Left lung (tissue), 10 donors: Measurements from ENCODE around the gene AUNIP. TPM values are rescaled to one million over a fixed set of nuclear protein-coding genes. Genes with fewer than 3 reads are reported as not detected.

Source experiments
- ATAC-seq: fragments of 200-7000 bp; cut with Tn5 transposase; one replicate; pipeline ENCODE4 v1.9.1; 2020; ENCODE audit warnings: moderate library complexity
- DNase-seq, 4 donors: peaks; one replicate each; pipeline ENCODE4 v3.0.0-alpha.2; 2013 to 2020
- H3K27ac ChIP-seq, 2 donors: fragments of 200-600 bp; sonication (generic) in 1 of 2; one replicate each; pipeline versions ENCODE4 v1.5.0 to v1.8.0; 2020 to 2021
- H3K27me3 ChIP-seq, 2 donors: fragments of 200-600 bp; sonication (generic) in 1 of 2; one replicate each; pipeline versions ENCODE4 v1.5.0 to v1.8.0; 2020 to 2021
- H3K36me3 ChIP-seq, 2 donors: fragments of 200-600 bp; sonication (generic) in 1 of 2; one replicate each; pipeline versions ENCODE4 v1.5.0 to v1.8.0; 2020 to 2021
- H3K4me1 ChIP-seq, 2 donors: fragments of 200-600 bp; one replicate each; pipeline ENCODE4 v1.8.0; 2021
- H3K4me3 ChIP-seq, 2 donors: fragments of 200-600 bp; sonication (generic) in 1 of 2; one replicate each; pipeline versions ENCODE4 v1.5.0 to v1.8.0; 2020 to 2021; ENCODE audit warnings: mild to moderate bottlenecking in 1 of 2
- H3K9me3 ChIP-seq, 2 donors: fragments of 200-600 bp; sonication (generic) in 1 of 2; one replicate each; pipeline versions ENCODE4 v1.5.0 to v1.8.0; 2020 to 2021
- CTCF ChIP-seq, 2 donors: fragments of 200-600 bp; sonication (generic) in 1 of 2; IDR thresholded peaks; one replicate each; pipeline versions ENCODE4 v1.5.0 to v1.8.0; 2021; ENCODE audit warnings: antibody characterized with exemption in 2 of 2
- intact Hi-C, 2 donors: fragments of 100-400 bp; cut with DNase I; formaldehyde crosslinking; loops; one replicate each; pipeline versions ENCODE4 v1.11.2 to v1.14.2; 2022
- polyA plus RNA-seq, 6 donors: library from polyadenylated mRNA; unstranded; fragments of 120-200 nt; gene quantifications; one replicate each; pipeline ENCODE4 v1.2.1, GENCODE V29; 2013; ENCODE audit not compliant: insufficient read length in 6 of 6
- total RNA-seq, 2 donors: library from RNA; stranded (reverse); fragmentation: NEBNext Ultra II Directional; extraction: Animal tissue kit (Norgen Biotek cat#: 25700); gene quantifications; one replicate each; pipeline ENCODE4 v1.2.1, GENCODE V29; 2021
- donor health status: DM: no; HTN: yes; CAD: no.
- donor health status: DM: no; HTN: no; CAD: no.

Gene AUNIP
- total and polyA plus RNA-seq, 8 donors = 0.97 to 3.1 (median 2.4) TPM

DNA sequence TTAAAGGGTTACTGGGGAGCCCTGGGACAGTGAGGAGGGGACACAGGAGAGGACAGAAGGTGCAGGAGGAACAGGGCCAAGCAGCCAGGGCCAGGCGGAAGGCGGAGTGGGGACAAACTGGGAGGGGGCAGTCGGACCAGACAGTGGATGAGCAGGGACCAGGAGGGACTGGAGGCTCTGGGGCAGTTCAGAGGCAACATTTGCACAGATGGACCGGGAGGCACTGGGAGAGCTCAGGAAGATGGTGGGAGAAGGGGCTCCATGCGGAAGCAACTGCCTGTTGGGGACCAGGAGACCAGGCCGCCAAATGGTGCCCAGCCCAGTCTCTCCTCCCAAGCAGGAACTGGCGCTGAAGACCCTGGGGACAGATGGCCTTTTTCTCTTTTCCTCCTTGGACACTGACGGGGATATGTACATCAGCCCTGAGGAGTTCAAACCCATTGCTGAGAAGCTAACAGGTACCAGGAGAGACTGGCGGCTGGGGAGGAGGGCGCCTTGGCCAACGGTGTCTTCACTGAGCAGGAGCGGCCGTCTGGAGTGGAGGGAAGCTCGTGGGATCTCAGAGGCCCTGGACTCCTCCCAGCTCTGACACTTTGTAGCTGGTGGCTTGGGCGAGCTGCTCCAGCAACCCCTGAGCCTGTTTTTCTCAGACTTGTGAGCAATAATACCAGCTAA, 58.4 kb downstream of the AUNIP start:
- Histone ChIP-seq H3K27ac (peak overlapping the region; percentile 48 to 56), H3K4me1 (peaks cover 23 to 77% of the 10 kb centered on the region in 2 donors)
- intact Hi-C loops = no loop called here

GRCh38 chr1:25799935-25800702, 59.1 kb downstream of the AUNIP start, which contains the start of gene SELENON:
TSS of gene SELENON (plus strand) at chr1:25800193. CDS start at chr1:25800231, 38 bp downstream.
- no peaks in the 10 kb centered on the region for H3K9me3 ChIP-seq
- DNase-seq (peak; percentile 51 to 91 (median 70)), ATAC-seq (peak; percentile 61)
- H3K4me3 ChIP-seq = peak within 1 kb of the TSS; percentile 43 to 53
- TF ChIP-seq CTCF (IDR thresholded peaks at IDR 0.05) = no peak
- intact Hi-C loops = loop anchor here in 1 of 2 donors (5.0 kb wide), 1 partner anchor 193 kb away; no protein-coding TSS in a partner anchor
- H3K4me1 ChIP-seq = peaks cover 16 to 69% of the 10 kb centered on the region in 2 donors
- no peaks in the 10 kb centered on the region for H3K36me3 ChIP-seq
- H3K27me3 ChIP-seq = no peaks in the 10 kb centered on the region
- peak within 1 kb of the TSS; percentile 60 to 79 for H3K27ac ChIP-seq

More for the DNA sequence above, 58.4 kb downstream of the AUNIP start:
- TF ChIP-seq CTCF (IDR thresholded peaks at IDR 0.05) = no peak
- peak overlapping the region; percentile 43 to 53 for H3K4me3 ChIP-seq
- DNase-seq (peak in 1 of 4 donors; percentile 76), ATAC-seq (no peak)
- H3K9me3 ChIP-seq = no peaks in the 10 kb centered on the region
- peaks cover 0 to 6% of the 10 kb centered on the region in 2 donors for H3K36me3 ChIP-seq
- H3K27me3 ChIP-seq = no peaks in the 10 kb centered on the region

GRCh38 chr1:25799352-25799934, 59.8 kb downstream of the AUNIP start:
- Histone ChIP-seq H3K4me3 (peak overlapping the region; percentile 23 to 49), H3K27me3 (no peaks in the 10 kb centered on the region), H3K36me3 (no peaks in the 10 kb centered on the region), H3K9me3 (no peaks in the 10 kb centered on the region), H3K27ac (peak overlapping the region; percentile 60 to 79), H3K4me1 (peaks cover 11 to 64% of the 10 kb centered on the region in 2 donors)
- intact Hi-C loops = loop anchor here in 1 of 2 donors (5.0 kb wide), 1 partner anchor 192 kb away; no protein-coding TSS in a partner anchor
- ATAC-seq (no peak), DNase-seq (no peak)
- no peak for TF ChIP-seq CTCF (IDR thresholded peaks at IDR 0.05)

DNA sequence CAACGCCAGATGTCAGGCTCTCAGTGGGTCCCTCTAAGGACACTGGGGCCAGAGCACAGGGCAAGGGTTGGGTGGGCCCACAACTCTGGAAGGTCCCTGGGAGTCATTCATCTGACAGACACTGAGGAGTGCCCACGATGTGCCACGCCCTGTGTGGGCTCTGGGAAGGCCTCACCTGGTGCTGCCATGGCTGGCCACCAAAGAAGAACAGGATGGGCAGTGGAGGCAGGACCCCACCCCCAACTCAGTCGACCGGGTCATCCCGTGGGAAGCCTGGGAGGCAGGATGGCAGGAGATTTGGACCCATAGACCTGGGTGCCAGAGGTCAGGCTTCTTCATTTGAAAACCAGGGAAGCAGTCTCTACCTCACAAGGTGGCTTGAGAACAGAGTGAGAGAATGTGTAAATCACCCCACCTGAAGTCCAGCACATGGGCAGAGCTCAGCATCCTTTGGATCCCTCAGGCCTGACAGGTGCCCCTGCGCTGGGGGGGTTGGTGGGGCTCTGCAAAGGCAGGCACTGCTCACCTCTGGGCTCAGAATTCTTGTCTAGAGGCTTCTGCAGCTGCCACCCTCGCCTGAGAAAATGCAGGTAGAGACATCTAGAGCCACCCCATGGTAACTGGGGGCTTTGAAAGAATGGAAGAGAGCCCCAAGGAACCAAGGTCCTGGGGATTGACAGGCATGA, 60.4 kb downstream of the AUNIP start:
- Histone ChIP-seq H3K27ac (peak overlapping the region; percentile 60 to 79), H3K4me3 (no peak overlapping the region), H3K36me3 (no peaks in the 10 kb centered on the region), H3K9me3 (no peaks in the 10 kb centered on the region), H3K27me3 (no peaks in the 10 kb centered on the region), H3K4me1 (peaks cover 11 to 59% of the 10 kb centered on the region in 2 donors)
- DNase-seq (no peak), ATAC-seq (no peak)
- intact Hi-C loops = loop anchor here in 1 of 2 donors (5.0 kb wide), 1 partner anchor 192 kb away; no protein-coding TSS in a partner anchor
- no peak for TF ChIP-seq CTCF (IDR thresholded peaks at IDR 0.05)
